PC-9 (cell line): Measurements from ENCODE around the gene MLIP.

Experiments used
- EZH2 ChIP-seq: fragments of 200-600 bp; sonication (generic); IDR thresholded peaks from 2 replicates; pipeline ENCODE4 v1.8.0; 2017; ENCODE audit warnings: antibody characterized with exemption, low read depth
- TF ChIP-seq, protein P1 (sequence below): fragments of 200-600 bp; sonication (generic); conservative IDR thresholded peaks from 2 replicates; pipeline ENCODE4 v1.6.1; 2017; ENCODE audit warnings: mixed run types, antibody characterized with exemption, mild to moderate bottlenecking, moderate library complexity

DNA sequence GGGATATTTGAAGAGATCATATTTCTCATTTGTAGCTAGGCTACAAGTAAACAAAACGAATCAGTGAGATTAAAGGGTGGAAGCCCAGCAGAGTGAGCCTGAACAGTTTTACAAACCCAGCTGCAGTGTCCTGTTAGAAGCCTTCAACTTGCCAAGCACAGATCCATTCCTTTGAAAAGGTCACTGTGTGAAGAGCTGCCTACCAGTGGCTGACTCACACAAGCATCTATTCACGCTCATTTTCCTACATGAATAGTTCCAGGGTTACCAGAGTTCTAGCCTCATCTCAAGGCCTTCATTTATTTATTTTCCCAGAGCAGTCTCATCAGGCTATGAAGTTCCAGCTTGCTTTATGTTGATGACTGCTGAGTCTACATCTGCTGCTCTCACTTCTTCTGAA lies 25.7 kb upstream of the MLIP start:
- TF ChIP-seq EZH2 = no peak
- TF ChIP-seq, protein P1, sequence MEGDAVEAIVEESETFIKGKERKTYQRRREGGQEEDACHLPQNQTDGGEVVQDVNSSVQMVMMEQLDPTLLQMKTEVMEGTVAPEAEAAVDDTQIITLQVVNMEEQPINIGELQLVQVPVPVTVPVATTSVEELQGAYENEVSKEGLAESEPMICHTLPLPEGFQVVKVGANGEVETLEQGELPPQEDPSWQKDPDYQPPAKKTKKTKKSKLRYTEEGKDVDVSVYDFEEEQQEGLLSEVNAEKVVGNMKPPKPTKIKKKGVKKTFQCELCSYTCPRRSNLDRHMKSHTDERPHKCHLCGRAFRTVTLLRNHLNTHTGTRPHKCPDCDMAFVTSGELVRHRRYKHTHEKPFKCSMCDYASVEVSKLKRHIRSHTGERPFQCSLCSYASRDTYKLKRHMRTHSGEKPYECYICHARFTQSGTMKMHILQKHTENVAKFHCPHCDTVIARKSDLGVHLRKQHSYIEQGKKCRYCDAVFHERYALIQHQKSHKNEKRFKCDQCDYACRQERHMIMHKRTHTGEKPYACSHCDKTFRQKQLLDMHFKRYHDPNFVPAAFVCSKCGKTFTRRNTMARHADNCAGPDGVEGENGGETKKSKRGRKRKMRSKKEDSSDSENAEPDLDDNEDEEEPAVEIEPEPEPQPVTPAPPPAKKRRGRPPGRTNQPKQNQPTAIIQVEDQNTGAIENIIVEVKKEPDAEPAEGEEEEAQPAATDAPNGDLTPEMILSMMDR = no peak
